Left lung (tissue), 10 donors: ENCODE data around the gene ARL6IP4. TPM values are rescaled to one million over a fixed set of nuclear protein-coding genes. Genes with fewer than 3 reads are reported as not detected.
A peak's percentile ranks its signal among the peaks of the same experiment; 100 is the strongest.

Experiments used
- ATAC-seq: fragments of 200-7000 bp; cut with Tn5 transposase; one replicate; pipeline ENCODE4 v1.9.1; 2020; ENCODE audit warnings: moderate library complexity
- DNase-seq, 4 donors: peaks; one replicate each; pipeline ENCODE4 v3.0.0-alpha.2; 2013 to 2020
- H3K27ac ChIP-seq, 2 donors: fragments of 200-600 bp; sonication (generic) in 1 of 2; one replicate each; pipeline versions ENCODE4 v1.5.0 to v1.8.0; 2020 to 2021
- H3K27me3 ChIP-seq, 2 donors: fragments of 200-600 bp; sonication (generic) in 1 of 2; one replicate each; pipeline versions ENCODE4 v1.5.0 to v1.8.0; 2020 to 2021
- H3K36me3 ChIP-seq, 2 donors: fragments of 200-600 bp; sonication (generic) in 1 of 2; one replicate each; pipeline versions ENCODE4 v1.5.0 to v1.8.0; 2020 to 2021
- H3K4me1 ChIP-seq, 2 donors: fragments of 200-600 bp; one replicate each; pipeline ENCODE4 v1.8.0; 2021
- H3K4me3 ChIP-seq, 2 donors: fragments of 200-600 bp; sonication (generic) in 1 of 2; one replicate each; pipeline versions ENCODE4 v1.5.0 to v1.8.0; 2020 to 2021; ENCODE audit warnings: mild to moderate bottlenecking in 1 of 2
- H3K9me3 ChIP-seq, 2 donors: fragments of 200-600 bp; sonication (generic) in 1 of 2; one replicate each; pipeline versions ENCODE4 v1.5.0 to v1.8.0; 2020 to 2021
- CTCF ChIP-seq, 2 donors: fragments of 200-600 bp; sonication (generic) in 1 of 2; IDR thresholded peaks; one replicate each; pipeline versions ENCODE4 v1.5.0 to v1.8.0; 2021; ENCODE audit warnings: antibody characterized with exemption in 2 of 2
- intact Hi-C, 2 donors: fragments of 100-400 bp; cut with DNase I; formaldehyde crosslinking; loops; one replicate each; pipeline versions ENCODE4 v1.11.2 to v1.14.2; 2022
- polyA plus RNA-seq, 6 donors: library from polyadenylated mRNA; unstranded; fragments of 120-200 nt; gene quantifications; one replicate each; pipeline ENCODE4 v1.2.1, GENCODE V29; 2013; ENCODE audit not compliant: insufficient read length in 6 of 6
- total RNA-seq, 2 donors: library from RNA; stranded (reverse); fragmentation: NEBNext Ultra II Directional; extraction: Animal tissue kit (Norgen Biotek cat#: 25700); gene quantifications; one replicate each; pipeline ENCODE4 v1.2.1, GENCODE V29; 2021
- donor health status: DM: no; HTN: yes; CAD: no.
- donor health status: DM: no; HTN: no; CAD: no.

Gene ARL6IP4
- total and polyA plus RNA-seq, 8 donors: 122 to 198 (median 158) TPM

DNA sequence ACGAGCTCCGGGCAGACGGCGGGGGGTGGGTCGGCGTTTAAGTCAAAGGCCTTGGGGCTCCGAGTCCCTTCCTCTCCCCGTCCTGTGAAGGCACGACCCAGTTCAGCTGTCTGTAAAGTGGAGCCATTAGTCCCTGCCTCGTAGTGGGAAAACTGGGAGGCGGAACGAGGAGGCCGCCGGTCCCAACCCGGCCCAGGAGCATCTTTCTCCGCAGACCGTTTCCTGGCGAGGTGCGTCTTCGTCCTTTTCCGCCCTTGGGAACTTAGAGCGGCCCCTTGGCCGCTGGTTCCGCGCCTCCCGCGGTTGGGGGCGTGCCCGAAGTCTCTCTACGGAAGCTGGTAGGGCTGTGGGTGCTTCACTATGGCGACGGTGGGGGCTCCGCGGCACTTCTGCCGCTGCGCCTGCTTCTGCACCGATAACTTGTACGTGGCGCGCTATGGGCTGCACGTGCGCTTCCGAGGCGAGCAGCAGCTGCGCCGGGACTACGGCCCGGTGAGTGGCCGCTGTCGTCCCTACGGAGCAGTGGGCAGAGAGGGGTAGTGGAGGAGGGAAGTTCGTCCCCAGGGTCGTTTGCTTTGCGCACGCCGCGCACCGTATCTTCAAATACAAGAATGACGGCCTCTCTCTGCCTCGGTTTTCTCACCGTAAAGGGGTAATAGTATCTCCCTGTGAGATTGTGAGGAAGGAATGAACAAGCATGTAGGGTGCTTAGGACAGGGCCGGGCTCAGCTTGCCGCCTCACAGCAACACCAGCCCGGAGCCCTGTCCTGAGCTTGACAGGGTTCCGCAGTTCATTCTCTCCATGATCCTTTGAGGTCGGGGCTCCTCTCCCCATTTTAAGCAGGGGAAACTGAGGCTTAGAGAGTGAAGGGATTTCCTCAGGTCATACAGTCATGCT lies 5.3 kb upstream of the ARL6IP4 start, which contains the start of gene OGFOD2:
TSS of gene OGFOD2 (plus strand) at position 353 of the 898 bp plus-strand sequence. CDS start at position 361, 8 bp downstream.
- intact Hi-C loops: no loop called here
- DNase-seq (peak; percentile 88 to 97 (median 93)), ATAC-seq (peak; percentile 93)
- H3K4me1 ChIP-seq: peaks cover 20 to 47% of the 10 kb centered on the region in 2 donors
- H3K27ac ChIP-seq: peak within 1 kb of the TSS; percentile 98 to 99
- peaks cover 0 to 17% of the 10 kb centered on the region in 2 donors for H3K36me3 ChIP-seq
- TF ChIP-seq CTCF (IDR thresholded peaks at IDR 0.05): no peak
- no peaks in the 10 kb centered on the region for H3K9me3 ChIP-seq
- H3K27me3 ChIP-seq: no peaks in the 10 kb centered on the region
- H3K4me3 ChIP-seq: peak within 1 kb of the TSS; percentile 94

- peak overlapping the region; percentile 94 for H3K4me3 ChIP-seq
- TF ChIP-seq CTCF (IDR thresholded peaks at IDR 0.05): no peak
- DNase-seq (no peak), ATAC-seq (no peak)
- intact Hi-C loops: no loop called here
- H3K9me3 ChIP-seq: no peaks in the 10 kb centered on the region
- peaks cover 20 to 50% of the 10 kb centered on the region in 2 donors for H3K4me1 ChIP-seq
- peak overlapping the region; percentile 98 to 99 for H3K27ac ChIP-seq
- H3K27me3 ChIP-seq: no peaks in the 10 kb centered on the region
- peaks cover 0 to 17% of the 10 kb centered on the region in 2 donors for H3K36me3 ChIP-seq
Measured at GRCh38 chr12:122975790-122976647, 4.5 kb upstream of the ARL6IP4 start.

- no peaks in the 10 kb centered on the region for H3K9me3 ChIP-seq
- peaks cover 0 to 17% of the 10 kb centered on the region in 2 donors for H3K36me3 ChIP-seq
- H3K4me3 ChIP-seq: peak overlapping the region in 1 of 2 donors; percentile 94
- TF ChIP-seq CTCF (IDR thresholded peaks at IDR 0.05): no peak
- DNase-seq (peak in 1 of 4 donors; percentile 65), ATAC-seq (no peak)
- intact Hi-C loops: no loop called here
- H3K27me3 ChIP-seq: no peaks in the 10 kb centered on the region
- peaks cover 23 to 56% of the 10 kb centered on the region in 2 donors for H3K4me1 ChIP-seq
- no peak overlapping the region for H3K27ac ChIP-seq
Measured at GRCh38 chr12:122976648-122976975, 3.9 kb upstream of the ARL6IP4 start.

- Histone ChIP-seq H3K27me3 (no peaks in the 10 kb centered on the region), H3K27ac (no peak overlapping the region), H3K36me3 (peaks cover 0 to 21% of the 10 kb centered on the region in 2 donors), H3K9me3 (no peaks in the 10 kb centered on the region), H3K4me1 (peaks cover 29 to 61% of the 10 kb centered on the region in 2 donors), H3K4me3 (no peak overlapping the region)
- TF ChIP-seq CTCF (IDR thresholded peaks at IDR 0.05): no peak
- DNase-seq (peak in 1 of 4 donors; percentile 64), ATAC-seq (no peak)
- intact Hi-C loops: no loop called here
Measured at GRCh38 chr12:122977153-122977552, 3.3 kb upstream of the ARL6IP4 start.
